Hepatocyte (in vitro differentiated cells): Measurements from ENCODE around the gene NXPE4.

Experiments
- CTCF ChIP-seq: fragments of 200-600 bp; sonication (generic); IDR thresholded peaks from 2 replicates; pipeline ENCODE4 v1.5.1; 2016; ENCODE audit warnings: antibody characterized with exemption, mild to moderate bottlenecking; ENCODE audit not compliant: poor library complexity
- EZH2 ChIP-seq: fragments of 200-600 bp; sonication (generic); IDR thresholded peaks from 2 replicates; pipeline ENCODE4 v1.6.1; 2016; ENCODE audit warnings: antibody characterized with exemption, mild to moderate bottlenecking, borderline replicate concordance

- TF ChIP-seq CTCF (no peak), EZH2 (no peak)
Measured at GRCh38 chr11:114615448-114616361, 20.1 kb upstream of the NXPE4 start.
